Measurements from ENCODE around the gene NUCKS1.

Gene NUCKS1

GRCh38 chr1:205693421-205693991 is 56.5 kb downstream of the NUCKS1 start:
- DNase-seq, result no peak

GRCh38 chr1:205692423-205692822 is 57.6 kb downstream of the NUCKS1 start:
- DNase-seq, result no peak

GRCh38 chr1:205690122-205690756 is 59.7 kb downstream of the NUCKS1 start:
- DNase-seq, result no peak

GRCh38 chr1:205689479-205689878 is 60.5 kb downstream of the NUCKS1 start:
- DNase-seq, result no peak

GRCh38 chr1:205688171-205689080 is 61.6 kb downstream of the NUCKS1 start:
- no peak for DNase-seq

GRCh38 chr1:205687242-205687641 is 62.7 kb downstream of the NUCKS1 start:
- no peak for DNase-seq

- DNase-seq, result no peak
Observed at GRCh38 chr1:205681364-205681763, 68.6 kb downstream of the NUCKS1 start.

- DNase-seq, result no peak
Observed at GRCh38 chr1:205680073-205680851, 69.7 kb downstream of the NUCKS1 start, which contains the start of gene SLC45A3. Gene SLC45A3, minus strand, starts transcription at chr1:205680509. Its CDS starts 15,853 bp downstream, at chr1:205664656.

GRCh38 chr1:205678286-205679111 is 71.5 kb downstream of the NUCKS1 start:
- no peak for DNase-seq

GRCh38 chr1:205677167-205677566 is 72.8 kb downstream of the NUCKS1 start:
- DNase-seq, result no peak

- DNase-seq, result no peak
Observed at GRCh38 chr1:205676597-205676996, 73.4 kb downstream of the NUCKS1 start.

GRCh38 chr1:205676002-205676401 is 74.0 kb downstream of the NUCKS1 start:
- no peak for DNase-seq

GRCh38 chr1:205675247-205675646 is 74.7 kb downstream of the NUCKS1 start:
- DNase-seq, result no peak

GRCh38 chr1:205672970-205673369 is 77.0 kb downstream of the NUCKS1 start:
- no peak for DNase-seq

- no peak for DNase-seq
Observed at GRCh38 chr1:205672395-205672889, 77.5 kb downstream of the NUCKS1 start.

GRCh38 chr1:205670611-205671430 is 79.2 kb downstream of the NUCKS1 start:
- no peak for DNase-seq

- DNase-seq, result no peak
Observed at GRCh38 chr1:205670150-205670446, 79.9 kb downstream of the NUCKS1 start.

GRCh38 chr1:205669341-205670149 is 80.4 kb downstream of the NUCKS1 start:
- no peak for DNase-seq

- DNase-seq, result no peak
Observed at GRCh38 chr1:205668951-205669340, 81.0 kb downstream of the NUCKS1 start.
